NCI-H146 treated with DMSO at 0.1 percent for 48 hours (cell line): ENCODE measurements around the gene WDR88.
A peak's percentile ranks its signal among the peaks of the same experiment; 100 is the strongest.

Experiments
- DNase-seq: peaks from one replicate; lab custom pipeline; 2025; ENCODE audit not compliant: unreplicated experiment; lab: John Stamatoyannopoulos, UW

WDR88 gene

GRCh38 chr19:33132021-33132420, at the start of gene WDR88:
Gene WDR88, plus strand, starts transcription at chr19:33132114. Its CDS starts 56 bp downstream, at chr19:33132170.
- no peak for DNase-seq

GRCh38 chr19:33085570-33086128, 46.3 kb upstream of the WDR88 start:
- DNase-seq = no peak

GRCh38 chr19:33086955-33087354, 45.0 kb upstream of the WDR88 start:
- DNase-seq = no peak

GRCh38 chr19:33089010-33089409, 42.9 kb upstream of the WDR88 start:
- no peak for DNase-seq

GRCh38 chr19:33090179-33090578, 41.7 kb upstream of the WDR88 start:
- DNase-seq = no peak

- no peak for DNase-seq
Observed at GRCh38 chr19:33093420-33094210, 38.3 kb upstream of the WDR88 start.

GRCh38 chr19:33094436-33095067, 37.4 kb upstream of the WDR88 start:
- no peak for DNase-seq

GRCh38 chr19:33096005-33096404, 35.9 kb upstream of the WDR88 start:
- no peak for DNase-seq

GRCh38 chr19:33098055-33098534, 33.8 kb upstream of the WDR88 start:
- DNase-seq = no peak

- no peak for DNase-seq
Observed at GRCh38 chr19:33100894-33101644, 30.8 kb upstream of the WDR88 start.

GRCh38 chr19:33102893-33103292, 29.0 kb upstream of the WDR88 start:
- no peak for DNase-seq

- no peak for DNase-seq
Observed at GRCh38 chr19:33108161-33108560, 23.8 kb upstream of the WDR88 start.

- no peak for DNase-seq
Observed at GRCh38 chr19:33110137-33110910, 21.6 kb upstream of the WDR88 start.

GRCh38 chr19:33111587-33111986, 20.3 kb upstream of the WDR88 start:
- DNase-seq = no peak

GRCh38 chr19:33114312-33114711, 17.6 kb upstream of the WDR88 start:
- no peak for DNase-seq

GRCh38 chr19:33117501-33117900, 14.4 kb upstream of the WDR88 start:
- DNase-seq = no peak

GRCh38 chr19:33118643-33119042, 13.3 kb upstream of the WDR88 start:
- DNase-seq = no peak

- DNase-seq = no peak
Observed at GRCh38 chr19:33124207-33125098, 7.5 kb upstream of the WDR88 start.

GRCh38 chr19:33125929-33126388, 6.0 kb upstream of the WDR88 start:
- peak; percentile 43 for DNase-seq
